Renal cortical epithelial cell (primary cell): ENCODE data around the gene SLC5A10. TPM values are rescaled to one million over a fixed set of nuclear protein-coding genes. Genes with fewer than 3 reads are reported as not detected.
A peak's percentile ranks its signal among the peaks of the same experiment; 100 is the strongest.

Experiments used
- DNase-seq: peaks from one replicate; pipeline ENCODE4 v3.0.0-alpha.2; 2011; ENCODE audit warnings: low read depth
- total RNA-seq: library from RNA; depleted of rRNA; stranded (reverse); fragments of >200 nt; gene quantifications from 2 replicates; pipeline ENCODE4 v1.2.3, GENCODE V29; 2014

SLC5A10 gene
- total RNA-seq, 1 donor from 2014 or later = 0.50 TPM

GRCh38 chr17:18984273-18985114 lies 32.5 kb downstream of the SLC5A10 start:
- no peak for DNase-seq

DNA sequence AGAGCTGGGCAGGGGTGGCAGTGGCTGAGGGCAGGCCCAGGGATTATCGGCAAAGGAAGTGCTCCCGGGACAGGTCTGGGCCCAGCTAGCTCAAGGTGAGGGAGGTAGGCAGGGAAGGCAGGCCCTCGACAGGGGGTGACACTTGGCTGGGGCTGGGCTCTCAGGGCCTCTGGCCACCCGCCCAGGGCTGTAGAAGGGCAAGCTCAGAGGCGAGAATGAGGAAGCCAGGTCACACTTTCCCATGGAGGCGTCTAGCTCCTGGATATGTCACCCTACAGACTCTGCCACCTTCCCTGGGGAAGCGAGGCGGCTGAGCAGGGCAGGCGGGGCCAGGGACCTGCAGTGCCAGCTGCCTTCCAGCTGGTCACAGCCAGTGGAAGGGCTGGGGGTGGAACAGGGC lies 33.5 kb downstream of the SLC5A10 start:
- no peak for DNase-seq

DNA sequence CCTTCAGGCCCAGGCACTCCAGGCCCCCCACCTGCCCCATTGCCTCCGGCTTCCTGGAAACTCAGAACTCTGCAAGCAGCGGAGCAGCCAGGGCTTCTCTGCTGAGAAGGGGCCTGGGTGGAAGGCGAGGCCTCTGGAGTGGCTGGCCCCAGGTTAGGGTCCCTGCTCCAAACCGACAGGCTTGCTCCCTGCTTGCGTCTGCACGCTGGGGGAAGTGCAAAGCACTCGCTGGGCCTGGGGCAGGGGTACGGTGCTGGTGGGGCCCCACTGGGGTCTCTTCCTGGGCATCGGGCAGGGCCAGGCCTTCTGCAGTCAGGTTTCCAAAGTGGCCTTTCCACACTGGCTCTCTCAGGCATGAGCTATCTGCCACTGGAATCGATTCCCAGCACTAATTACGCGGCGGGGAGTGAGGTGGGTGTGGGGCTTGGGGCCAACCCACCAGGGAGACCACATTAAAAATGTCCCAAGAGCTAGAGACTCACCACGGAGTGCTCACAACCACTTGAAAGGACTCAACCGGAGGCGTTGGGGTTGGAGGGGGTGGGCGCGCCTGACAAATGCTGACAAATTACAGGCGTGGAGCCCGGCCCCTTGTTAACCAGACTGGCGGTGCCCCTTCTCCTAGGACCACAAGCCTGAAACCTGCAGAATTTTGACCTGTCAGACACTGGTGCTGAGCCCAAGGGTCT lies 34.7 kb downstream of the SLC5A10 start:
- DNase-seq = no peak

DNA sequence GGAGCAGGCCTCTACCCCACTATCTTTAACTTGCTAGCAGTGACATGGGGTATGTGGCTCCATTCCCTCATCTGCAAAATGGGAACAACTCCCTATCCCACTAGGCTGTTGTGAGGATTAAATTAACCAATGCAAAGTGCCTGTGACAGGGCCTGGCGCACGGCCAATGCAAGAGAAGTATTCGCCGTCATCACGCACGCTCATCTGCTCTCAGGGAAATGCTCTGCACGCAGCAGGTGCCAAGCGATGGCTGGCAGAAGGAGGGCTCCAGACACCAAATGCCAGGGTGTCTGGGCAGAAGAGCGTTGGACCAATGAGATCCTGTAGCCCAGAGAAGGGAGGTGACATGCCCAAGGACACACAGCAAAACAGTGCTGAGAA lies 35.3 kb downstream of the SLC5A10 start:
- no peak for DNase-seq

- no peak for DNase-seq
Observed at GRCh38 chr17:18987862-18988545, 36.0 kb downstream of the SLC5A10 start.

DNA sequence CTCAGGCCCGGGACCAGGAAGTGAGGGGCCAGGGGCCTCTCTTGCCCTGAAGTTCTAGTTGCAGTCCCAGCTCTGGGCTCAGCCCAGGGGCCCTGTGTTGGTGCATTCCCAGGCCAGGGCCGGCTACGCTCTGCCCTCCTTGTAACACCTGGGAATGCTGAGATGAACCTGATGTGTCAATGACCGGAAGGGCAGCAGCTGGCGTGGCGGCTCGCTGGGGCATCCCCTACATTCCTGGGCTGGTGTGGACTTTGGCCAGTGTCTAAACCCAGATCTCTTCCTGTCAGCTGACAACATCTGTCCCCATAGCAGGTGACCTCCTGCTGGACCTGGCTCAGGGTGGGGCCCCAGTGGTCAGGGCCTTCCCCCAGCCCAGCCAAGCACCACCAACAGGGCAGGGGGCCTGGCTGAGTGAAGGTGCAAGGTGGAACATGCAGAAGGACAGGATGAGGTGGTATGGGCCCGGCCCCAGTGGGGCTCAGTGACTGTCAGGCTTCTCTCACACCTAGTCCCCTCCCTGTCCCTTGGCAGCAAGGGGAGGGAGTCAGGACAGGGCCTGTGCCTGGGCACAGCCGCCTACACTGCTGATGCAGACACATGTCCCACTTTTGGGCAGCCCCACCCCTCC lies 36.7 kb downstream of the SLC5A10 start:
- DNase-seq = peak; percentile 52

GRCh38 chr17:18990331-18990730 lies 38.4 kb downstream of the SLC5A10 start:
- DNase-seq = no peak

DNA sequence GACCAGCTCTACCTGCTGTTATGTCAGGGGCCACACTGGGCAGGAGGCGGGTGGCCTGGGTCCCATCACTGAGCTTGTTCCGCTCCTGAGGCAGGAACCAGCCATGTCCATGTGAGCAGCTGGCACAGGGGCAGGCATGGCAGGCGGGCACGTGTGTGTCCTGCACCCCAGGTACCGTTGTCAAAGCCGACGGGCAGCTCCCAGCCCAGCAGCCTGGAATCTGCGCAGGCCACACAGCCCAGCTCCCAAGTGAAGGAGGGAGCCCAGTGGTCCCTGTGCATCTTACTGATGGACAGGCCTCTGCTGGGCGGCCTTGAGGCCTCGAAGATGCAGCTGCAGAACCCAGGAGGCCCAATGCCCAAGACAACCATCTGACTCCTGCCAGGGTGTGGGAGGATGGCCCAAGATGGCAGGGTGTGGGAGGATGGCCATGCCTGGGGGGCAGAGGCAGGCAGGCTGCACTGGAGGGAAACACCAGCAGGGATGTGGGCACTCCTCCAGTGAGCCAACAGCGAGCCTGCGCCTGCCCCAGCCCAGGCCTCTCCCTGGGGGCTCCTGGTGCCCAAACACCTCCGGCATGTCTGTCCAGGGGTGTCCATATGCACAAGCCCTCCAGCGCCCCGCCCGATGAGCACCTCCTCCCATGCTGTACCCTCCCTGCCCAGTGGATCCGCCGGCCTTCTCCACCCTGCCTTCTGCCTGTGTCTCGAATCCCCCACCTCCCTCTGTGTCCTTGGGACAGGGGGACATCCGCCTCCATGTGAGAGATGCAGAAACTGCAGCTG lies 39.8 kb downstream of the SLC5A10 start:
- DNase-seq = no peak

- DNase-seq = no peak
Observed at GRCh38 chr17:18992454-18993130, 40.6 kb downstream of the SLC5A10 start.

DNA sequence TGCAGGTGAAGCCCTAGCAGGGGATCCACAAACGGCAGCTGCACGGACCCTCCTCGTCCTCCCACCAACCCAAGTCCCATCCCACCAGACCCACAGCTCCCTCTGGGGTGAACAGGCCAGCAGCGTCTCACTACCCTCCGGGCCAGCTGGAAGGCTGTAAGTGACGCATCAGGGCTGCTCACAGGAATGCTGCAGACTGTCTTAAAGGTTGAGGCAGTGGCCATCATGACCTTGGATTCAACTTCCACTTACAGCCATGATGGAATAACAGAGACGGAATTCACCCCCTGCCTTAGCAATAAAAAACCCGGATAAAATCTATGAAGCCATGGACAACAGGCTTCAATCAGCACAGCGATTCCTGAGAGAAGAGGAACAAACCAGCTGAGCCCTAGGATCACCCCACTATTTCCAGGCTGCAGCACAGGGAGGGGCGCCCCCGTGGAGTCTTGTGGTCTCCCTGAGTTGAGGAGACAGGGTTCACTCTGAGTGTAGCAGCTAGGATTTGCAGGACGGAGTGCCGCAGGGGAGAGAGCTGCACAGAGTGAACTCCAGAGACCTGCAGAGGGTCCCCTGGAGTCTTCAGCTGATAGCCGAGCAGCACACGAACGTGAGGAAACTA lies 42.1 kb downstream of the SLC5A10 start:
- no peak for DNase-seq

DNA sequence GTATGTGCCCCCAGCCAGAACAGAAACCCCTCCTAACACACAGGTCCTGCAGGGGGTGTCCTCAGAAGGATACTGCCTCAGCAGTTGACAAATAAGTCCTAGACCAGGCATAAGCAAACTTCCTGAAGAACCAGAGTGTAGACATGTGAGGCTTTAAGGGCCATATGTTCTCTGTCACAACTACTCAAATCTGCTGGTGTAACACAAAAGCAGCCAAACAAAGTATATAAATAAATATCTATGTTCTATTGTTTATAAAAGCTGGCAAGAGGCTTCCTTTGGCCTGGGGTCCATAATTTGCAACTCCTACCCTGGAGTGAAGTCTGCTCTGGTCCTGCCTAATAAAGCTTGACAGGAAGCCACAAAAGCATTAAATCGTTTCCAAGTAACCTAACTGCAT lies 42.7 kb downstream of the SLC5A10 start:
- DNase-seq = no peak

DNA sequence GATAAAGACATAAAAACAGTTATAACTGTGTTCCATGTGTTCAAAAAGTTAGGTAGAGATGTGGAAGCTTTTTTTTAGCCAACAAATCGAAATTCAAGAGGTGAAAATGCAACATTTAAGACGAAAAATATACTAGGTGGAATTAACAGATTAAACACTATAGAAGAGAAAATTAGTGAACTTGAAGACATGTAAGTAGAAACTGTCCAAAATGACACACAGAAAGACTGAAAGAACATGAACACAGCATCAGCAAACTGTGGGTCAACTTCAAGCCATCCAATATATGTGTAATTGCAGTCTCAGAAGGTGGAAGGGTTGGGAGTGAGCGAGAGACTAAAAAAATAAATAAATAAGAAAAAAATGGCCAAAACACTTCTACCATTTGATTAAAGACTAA lies 43.3 kb downstream of the SLC5A10 start:
- DNase-seq = no peak

GRCh38 chr17:18996458-18996857 lies 44.5 kb downstream of the SLC5A10 start:
- no peak for DNase-seq

DNA sequence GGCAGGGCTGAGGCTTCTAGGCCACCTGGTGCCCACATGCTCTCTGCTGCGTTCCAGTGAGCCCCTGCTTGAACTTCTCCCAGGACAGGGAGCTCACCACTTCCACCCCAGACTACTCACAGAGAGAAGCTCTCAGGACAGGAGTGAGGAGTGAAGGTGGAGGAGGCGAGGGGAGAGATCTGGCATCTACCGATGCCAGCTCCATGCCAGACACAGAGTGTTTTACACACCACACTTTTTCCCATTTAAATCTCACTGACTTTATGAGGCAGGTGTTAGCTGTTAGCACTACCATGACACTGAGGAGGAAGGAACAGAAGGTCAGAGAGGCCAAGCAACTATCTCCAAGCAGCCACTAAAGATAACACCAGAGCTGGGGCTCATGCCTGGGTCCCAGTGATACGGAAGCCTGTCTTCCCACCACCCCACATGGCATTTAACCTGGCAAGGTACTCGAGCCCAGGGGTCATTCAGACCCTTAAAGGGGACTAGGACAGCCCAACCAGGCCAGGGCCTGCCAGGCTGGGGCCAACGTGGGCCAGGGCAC lies 45.8 kb downstream of the SLC5A10 start:
- no peak for DNase-seq

GRCh38 chr17:18999394-18999793 lies 47.4 kb downstream of the SLC5A10 start:
- DNase-seq = no peak

DNA sequence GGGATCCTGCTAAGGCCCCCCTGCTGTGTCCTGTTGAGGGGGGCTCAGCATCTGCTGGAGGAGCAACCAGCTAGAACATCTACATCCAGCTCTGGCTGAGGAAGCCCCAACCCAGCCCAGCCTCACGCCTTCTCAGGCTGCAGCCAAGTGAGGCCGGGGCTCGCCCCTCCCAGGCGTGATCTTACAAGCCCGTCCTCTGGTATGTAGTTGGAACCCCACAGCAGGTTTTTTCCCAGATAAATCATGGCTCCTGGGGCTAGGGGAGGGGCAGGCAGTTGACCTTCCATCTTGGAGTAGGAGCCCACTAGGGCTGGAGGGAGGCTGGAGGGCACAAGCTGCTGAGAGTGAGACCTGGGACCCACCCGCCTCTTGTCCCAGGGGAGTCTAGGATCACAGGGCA lies 47.9 kb downstream of the SLC5A10 start:
- no peak for DNase-seq

GRCh38 chr17:19000531-19001325 lies 48.8 kb downstream of the SLC5A10 start:
- DNase-seq = no peak

- DNase-seq = no peak
Observed at GRCh38 chr17:19001907-19002590, 50.1 kb downstream of the SLC5A10 start.
